HFFc6 (cell line): ENCODE results near the gene DOCK11. TPM values are rescaled to one million over a fixed set of nuclear protein-coding genes. Genes with fewer than 3 reads are reported as not detected.
"Not testable (repeated sequence)": the region's sequence is repeated elsewhere in the genome, so short reads cannot be mapped to it uniquely, and the experiment has no call there.

Experiments used
- DNase-seq: peaks from one replicate; pipeline ENCODE4 v3.0.0-alpha.2; 2018
- H3K27ac Mint-ChIP-seq: 2 replicates; pipeline ENCODE4 v1.8.0; 2020; ENCODE audit warnings: mild to moderate bottlenecking, mixed read lengths
- H3K27me3 Mint-ChIP-seq: 2 replicates; pipeline ENCODE4 v1.8.0; 2021; ENCODE audit warnings: mild to moderate bottlenecking, moderate library complexity, mixed read lengths; ENCODE audit not compliant: insufficient read depth
- H3K36me3 Mint-ChIP-seq: 2 replicates; pipeline ENCODE4 v1.8.0; 2021; ENCODE audit warnings: low read depth, mixed read lengths
- H3K4me1 Mint-ChIP-seq: 2 replicates; pipeline ENCODE4 v1.8.0; 2020; ENCODE audit warnings: low read depth, mixed read lengths
- H3K4me3 Mint-ChIP-seq: 2 replicates; pipeline ENCODE4 v1.8.0; 2020; ENCODE audit warnings: mild to moderate bottlenecking, moderate library complexity, mixed read lengths
- H3K9me3 Mint-ChIP-seq: 2 replicates; pipeline ENCODE4 v1.8.0; 2020; ENCODE audit warnings: mild to moderate bottlenecking, mixed read lengths
- total RNA-seq, 6 experiments: library from RNA; stranded (reverse); fragmentation: NEBNext Ultra II Directional; extraction: Animal tissue kit (Norgen Biotek cat#: 25700); gene quantifications; 2 replicates in 1 of 6; 3 replicates in 5 of 6; pipeline ENCODE4 v1.2.3, GENCODE V29; 2021
- TF ChIP-seq, protein P1 (sequence below): fragments of 200-600 bp; sonication (generic); IDR thresholded peaks from 2 replicates; pipeline ENCODE4 v1.5.0; 2021; ENCODE audit warnings: antibody characterized with exemption, mild to moderate bottlenecking

Gene DOCK11
- total RNA-seq, 6 experiments from 2014 or later = 16.2 to 18.2 (median 17.7) TPM

DNA sequence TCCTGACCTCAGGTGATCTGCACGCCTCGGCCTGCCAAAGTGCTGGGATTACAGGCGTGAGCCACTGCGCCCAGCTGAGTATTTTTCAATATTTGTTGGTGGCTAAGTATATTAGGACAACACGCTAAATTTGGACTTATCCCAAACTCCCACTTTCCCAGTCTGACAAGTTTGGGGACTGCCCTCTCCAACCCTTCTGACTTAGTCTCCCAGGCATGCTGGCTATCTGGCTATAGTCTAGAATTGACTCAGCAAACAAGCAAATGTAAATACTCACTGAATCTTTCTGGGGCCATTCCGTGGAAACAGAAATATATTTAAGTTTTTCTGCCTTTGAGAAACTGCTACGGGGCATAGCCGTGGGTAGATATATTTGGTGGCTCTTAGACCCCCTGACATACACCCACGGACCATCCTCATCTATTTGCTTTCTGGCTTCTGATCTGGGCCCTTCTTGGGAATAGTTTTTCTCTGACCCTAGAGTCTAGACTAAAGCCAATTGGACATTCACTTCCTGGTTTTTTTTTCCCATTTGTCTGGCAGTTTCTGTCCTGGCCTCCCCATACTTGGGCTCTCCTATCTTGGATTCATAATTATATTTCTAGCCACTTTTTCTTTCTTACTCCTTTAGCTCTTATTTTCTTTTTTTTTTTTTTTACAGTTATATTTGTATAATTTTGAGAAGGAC is 11.3 kb upstream of the DOCK11 start:
- peaks cover 6% of the 10 kb centered on the region; the same call in 1 of the 2 replicates for H3K4me1 Mint-ChIP-seq
- H3K27ac Mint-ChIP-seq = peak overlapping the region; percentile 31; the same call in 1 of the 2 replicates
- no peaks in the 10 kb centered on the region for H3K36me3 Mint-ChIP-seq
- TF ChIP-seq, protein P1, sequence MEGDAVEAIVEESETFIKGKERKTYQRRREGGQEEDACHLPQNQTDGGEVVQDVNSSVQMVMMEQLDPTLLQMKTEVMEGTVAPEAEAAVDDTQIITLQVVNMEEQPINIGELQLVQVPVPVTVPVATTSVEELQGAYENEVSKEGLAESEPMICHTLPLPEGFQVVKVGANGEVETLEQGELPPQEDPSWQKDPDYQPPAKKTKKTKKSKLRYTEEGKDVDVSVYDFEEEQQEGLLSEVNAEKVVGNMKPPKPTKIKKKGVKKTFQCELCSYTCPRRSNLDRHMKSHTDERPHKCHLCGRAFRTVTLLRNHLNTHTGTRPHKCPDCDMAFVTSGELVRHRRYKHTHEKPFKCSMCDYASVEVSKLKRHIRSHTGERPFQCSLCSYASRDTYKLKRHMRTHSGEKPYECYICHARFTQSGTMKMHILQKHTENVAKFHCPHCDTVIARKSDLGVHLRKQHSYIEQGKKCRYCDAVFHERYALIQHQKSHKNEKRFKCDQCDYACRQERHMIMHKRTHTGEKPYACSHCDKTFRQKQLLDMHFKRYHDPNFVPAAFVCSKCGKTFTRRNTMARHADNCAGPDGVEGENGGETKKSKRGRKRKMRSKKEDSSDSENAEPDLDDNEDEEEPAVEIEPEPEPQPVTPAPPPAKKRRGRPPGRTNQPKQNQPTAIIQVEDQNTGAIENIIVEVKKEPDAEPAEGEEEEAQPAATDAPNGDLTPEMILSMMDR = no peak
- H3K4me3 Mint-ChIP-seq = no peak overlapping the region
- DNase-seq = no peak
- no peaks in the 10 kb centered on the region for H3K9me3 Mint-ChIP-seq
- H3K27me3 Mint-ChIP-seq = no peaks in the 10 kb centered on the region; the same call in 1 of the 2 replicates

DNA sequence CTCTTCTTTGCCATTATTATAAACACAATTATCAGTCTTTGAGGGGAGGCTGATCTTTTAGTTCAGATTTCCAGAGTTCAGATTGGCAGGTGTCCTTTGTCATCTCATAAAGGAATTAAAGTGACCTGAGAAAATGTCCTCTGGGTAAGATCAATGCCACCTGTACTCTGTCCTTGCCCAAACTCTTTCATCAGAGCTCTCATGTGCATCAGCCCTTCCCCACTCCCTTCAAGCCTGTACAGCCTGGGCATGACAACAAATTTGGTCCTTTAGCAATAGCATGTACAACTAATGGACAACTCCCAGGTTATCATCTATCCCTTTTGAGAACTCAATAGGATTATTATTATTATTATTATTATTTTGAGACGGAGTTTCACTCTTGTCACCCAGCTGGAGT is 8.9 kb upstream of the DOCK11 start:
- not testable (repeated sequence) for H3K9me3 Mint-ChIP-seq, H3K36me3 Mint-ChIP-seq, H3K4me3 Mint-ChIP-seq, DNase-seq, H3K27me3 Mint-ChIP-seq, H3K4me1 Mint-ChIP-seq, H3K27ac Mint-ChIP-seq

DNA sequence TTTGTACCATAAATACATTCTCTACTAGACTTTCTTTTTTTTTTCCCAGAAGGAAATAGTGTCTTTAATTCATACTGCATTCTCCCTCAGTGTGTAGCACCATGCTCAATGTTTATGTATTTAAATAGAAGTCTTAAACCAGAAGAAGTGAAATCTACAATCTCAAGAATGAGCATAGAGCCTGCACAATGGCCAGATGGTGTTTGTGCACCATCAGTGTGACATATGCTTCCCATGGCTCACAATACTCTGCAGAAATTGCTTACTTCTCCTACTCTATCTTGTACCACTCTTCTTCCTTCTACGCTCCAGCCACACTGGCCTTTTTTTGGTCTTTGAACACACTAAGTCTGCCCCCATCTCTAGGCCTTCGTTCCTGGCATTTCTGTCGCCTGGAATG is 2.6 kb upstream of the DOCK11 start:
- TF ChIP-seq, protein P1 = no peak
- DNase-seq = no peak
- peaks cover 3% of the 10 kb centered on the region; the same call in 1 of the 2 replicates for H3K27me3 Mint-ChIP-seq
- no peak overlapping the region for H3K27ac Mint-ChIP-seq
- no peaks in the 10 kb centered on the region for H3K36me3 Mint-ChIP-seq
- peaks cover 12% of the 10 kb centered on the region for H3K4me1 Mint-ChIP-seq
- no peaks in the 10 kb centered on the region for H3K9me3 Mint-ChIP-seq
- H3K4me3 Mint-ChIP-seq = no peak overlapping the region

DNA sequence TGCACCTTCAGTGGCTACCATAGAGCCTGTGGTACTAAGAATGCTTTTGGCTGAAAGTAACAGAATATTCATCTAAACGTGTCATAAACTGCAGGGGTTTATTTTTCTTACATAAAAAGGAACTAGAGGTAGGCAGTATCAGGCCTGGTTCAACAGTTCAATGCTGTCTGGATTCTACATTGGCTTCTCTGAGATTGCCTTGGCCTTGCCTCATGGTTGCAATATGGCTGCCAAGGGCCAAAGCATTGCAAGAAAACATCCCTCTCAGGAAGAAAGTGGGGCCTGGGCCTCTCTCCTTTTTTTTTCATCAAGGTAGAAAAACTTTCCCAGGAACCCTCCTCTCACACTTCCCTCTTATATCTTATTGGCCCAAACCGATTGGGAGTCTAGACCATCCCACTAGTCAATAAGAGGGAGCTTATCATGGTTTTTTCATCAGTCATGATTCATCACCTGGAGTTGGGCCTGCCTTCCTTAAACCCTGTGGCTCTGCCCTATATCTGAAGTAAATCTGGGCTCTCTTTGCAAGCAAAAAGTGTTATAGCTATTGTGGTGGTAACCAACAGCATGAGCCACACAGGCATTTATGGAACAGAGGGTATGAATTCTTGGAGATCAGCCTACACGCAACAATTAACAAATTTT is 1.8 kb upstream of the DOCK11 start:
- Mint-ChIP-seq H3K27ac (no peak overlapping the region), H3K27me3 (peaks cover 3% of the 10 kb centered on the region; the same call in 1 of the 2 replicates), H3K4me3 (no peak overlapping the region), H3K4me1 (peaks cover 13% of the 10 kb centered on the region), H3K9me3 (no peaks in the 10 kb centered on the region), H3K36me3 (no peaks in the 10 kb centered on the region)
- TF ChIP-seq, protein P1 = no peak
- peak; percentile 2 for DNase-seq

DNA sequence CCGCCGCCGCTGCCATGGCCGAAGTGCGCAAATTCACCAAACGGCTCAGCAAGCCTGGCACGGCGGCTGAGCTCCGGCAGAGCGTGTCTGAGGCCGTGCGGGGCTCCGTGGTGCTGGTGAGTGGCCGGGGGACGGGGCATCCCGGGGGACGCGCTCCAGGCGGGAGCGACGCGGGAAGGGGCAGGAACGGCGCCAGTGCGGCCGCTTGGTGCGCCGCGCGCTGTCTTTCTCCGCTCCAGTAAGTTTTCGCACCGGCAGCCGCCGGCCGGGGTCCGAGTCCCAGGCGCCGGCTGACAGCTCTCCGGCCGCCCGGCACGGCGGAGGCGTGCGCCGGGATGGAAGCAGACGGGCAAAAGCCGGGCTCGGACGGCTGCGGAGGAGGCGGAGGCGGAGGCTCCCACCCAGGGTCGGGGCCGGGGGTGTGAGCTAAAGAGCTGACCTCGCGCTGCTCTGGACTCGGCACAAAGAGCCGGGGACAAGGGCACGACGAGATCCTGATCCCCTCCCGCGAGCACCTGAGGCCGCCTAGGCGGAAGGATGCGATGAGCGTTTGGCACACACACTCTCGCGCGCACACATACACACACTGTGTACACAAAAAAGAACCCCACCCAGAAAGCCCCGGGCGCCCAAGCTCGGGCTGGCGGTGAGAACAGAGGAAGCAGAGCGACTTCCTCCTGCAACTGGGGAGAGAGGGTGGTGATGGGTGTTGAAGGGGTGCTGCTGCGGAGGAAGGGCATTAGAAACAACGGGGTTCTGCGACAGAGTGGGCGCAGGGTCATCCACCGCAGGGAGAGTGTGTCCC is 545 bp downstream of the DOCK11 start:
- Mint-ChIP-seq H3K36me3 (no peaks in the 10 kb centered on the region), H3K4me3 (peak overlapping the region; percentile 96), H3K4me1 (peaks cover 13% of the 10 kb centered on the region), H3K9me3 (no peaks in the 10 kb centered on the region), H3K27ac (peak overlapping the region; percentile 83), H3K27me3 (peaks cover 3% of the 10 kb centered on the region; the same call in 1 of the 2 replicates)
- TF ChIP-seq, protein P1 = no peak
- no peak for DNase-seq
